NCI-H526 treated with DMSO at 0.1 percent for 48 hours (cell line): ENCODE measurements around the gene SYNE2.
"Not testable (repeated sequence)": the region's sequence is repeated elsewhere in the genome, so short reads cannot be mapped to it uniquely, and the experiment has no call there.

Experiments
- DNase-seq: peaks from one replicate; lab custom pipeline; 2025; lab: John Stamatoyannopoulos, UW

Gene SYNE2

DNA sequence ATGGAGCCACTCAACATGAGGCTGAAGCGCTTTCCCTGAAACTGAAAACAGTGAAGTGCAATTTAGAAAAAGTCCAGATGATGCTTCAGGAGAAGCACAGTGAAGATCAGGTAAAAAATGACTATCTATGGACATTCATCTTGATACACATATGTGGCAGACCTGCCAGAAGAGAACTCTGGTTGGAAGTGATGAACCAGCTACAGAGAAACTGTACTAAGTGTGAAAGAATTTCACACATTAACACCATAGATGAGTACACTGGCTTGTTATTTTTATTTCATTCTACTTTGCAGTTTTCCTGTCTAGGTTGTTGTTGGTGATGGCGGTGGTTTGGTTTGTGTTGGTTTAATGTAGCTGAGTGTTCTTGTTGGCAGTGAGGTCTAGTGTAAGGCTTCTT is 266.7 kb downstream of the SYNE2 start:
- DNase-seq = no peak

DNA sequence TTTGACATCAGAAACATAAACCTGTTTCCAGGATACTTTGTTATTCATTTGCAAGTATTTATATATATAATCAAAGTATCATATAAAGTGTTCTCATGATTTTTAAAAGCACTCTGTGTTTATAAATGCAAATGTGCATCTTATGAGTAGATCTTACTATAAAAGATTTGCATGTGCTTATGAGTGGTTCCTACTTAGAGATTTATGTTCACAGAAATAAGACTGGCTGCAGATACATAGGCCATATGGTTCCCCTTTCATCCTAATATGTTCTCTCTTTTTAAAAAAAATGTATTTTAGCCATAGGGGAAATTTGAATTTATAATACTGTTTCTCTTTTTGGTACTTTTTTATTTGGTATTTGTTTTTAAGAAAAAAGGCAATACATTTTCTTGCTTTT is 267.2 kb downstream of the SYNE2 start:
- peak; percentile 21 for DNase-seq

DNA sequence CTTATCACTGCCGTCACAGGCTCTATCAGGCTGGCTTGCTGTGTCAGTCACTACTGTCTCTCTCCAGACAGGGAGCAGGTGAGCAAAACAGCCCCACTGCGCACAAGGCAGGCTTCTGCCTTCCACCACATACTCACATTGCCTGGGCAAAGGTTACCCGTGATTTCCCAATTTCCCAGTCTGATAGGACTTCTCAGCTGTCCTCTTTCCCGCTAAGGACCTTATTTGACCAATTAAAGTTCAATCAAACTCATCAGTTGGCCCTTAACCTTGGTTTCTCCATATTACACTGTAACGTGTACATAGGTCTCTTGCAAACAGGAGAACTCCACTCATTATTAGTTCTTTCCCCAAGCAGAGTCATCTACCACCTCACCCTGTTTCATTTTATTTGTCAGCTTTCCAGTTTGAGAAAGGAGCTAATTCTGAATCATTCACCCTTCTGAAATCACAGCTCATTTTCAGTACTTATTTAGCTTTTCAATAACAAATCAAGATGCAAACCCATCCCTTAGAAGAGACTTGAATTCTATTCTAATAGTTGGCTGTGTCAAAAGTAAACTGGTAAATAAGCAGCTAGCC is 270.5 kb downstream of the SYNE2 start:
- no peak for DNase-seq

DNA sequence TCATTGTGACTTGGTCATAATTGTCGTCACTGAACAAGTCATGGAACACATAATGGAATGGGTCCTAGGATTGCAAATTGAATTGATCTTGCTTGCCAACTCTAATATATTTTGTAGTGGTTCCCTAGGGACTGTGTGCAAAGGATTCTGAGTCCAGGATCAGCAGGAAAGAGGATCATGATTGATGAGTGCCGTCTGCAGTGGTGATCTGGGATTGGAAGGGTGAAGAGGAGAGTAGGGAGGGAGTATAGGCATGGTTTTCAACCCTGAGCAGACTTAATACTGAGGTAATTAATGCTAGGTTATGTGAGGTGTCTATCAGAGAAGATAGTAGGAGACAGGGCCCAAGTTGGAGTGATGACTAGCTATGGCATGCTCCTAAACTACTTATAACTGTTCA is 272.5 kb downstream of the SYNE2 start:
- no peak for DNase-seq

DNA sequence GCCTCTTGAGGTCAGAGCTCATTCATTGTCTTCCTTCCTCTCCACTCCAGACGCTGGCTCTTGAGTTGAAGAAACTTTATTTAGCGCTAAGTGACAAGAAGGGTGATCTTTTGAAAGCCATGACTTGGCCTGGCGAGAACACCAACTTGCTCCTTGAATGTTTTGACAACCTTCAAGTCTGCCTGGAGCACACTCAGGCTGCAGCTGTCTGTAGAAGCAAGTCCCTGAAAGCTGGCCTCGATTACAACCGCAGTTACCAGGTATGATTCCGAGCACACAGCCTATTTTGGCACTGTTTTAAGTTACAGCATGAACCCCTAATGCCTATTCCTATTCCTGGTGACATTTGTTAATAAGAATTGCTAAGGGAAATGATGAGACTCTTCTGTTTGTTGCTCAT is 273.7 kb downstream of the SYNE2 start:
- no peak for DNase-seq

DNA sequence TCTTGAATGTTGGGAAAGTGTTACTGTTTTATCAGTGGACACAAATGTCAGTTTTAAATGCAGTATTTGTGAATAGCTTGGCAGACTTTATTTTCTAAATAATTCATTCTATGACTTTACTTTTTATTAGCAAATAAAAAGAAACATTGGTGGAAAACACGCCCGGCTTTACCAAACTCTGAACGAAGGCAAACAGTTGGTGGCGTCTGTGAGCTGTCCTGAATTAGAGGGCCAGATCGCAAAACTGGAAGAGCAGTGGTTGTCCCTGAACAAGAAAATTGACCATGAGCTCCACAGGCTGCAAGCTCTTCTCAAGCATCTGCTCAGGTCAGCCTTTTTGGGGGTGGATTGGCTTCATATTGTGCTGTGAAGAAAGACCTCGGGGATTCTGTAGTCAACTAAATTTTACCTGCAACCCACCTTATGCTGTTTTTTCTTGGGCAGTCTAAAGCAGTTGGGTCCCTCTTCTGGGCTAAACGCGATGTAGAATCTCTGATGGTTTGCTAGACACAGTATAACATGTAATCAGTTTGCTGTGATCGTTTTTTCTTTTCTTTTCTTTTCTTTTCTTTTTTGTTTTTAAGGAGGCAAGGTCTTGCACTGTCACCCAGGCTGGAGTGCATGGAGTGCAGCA is 285.0 kb downstream of the SYNE2 start:
- no peak for DNase-seq

DNA sequence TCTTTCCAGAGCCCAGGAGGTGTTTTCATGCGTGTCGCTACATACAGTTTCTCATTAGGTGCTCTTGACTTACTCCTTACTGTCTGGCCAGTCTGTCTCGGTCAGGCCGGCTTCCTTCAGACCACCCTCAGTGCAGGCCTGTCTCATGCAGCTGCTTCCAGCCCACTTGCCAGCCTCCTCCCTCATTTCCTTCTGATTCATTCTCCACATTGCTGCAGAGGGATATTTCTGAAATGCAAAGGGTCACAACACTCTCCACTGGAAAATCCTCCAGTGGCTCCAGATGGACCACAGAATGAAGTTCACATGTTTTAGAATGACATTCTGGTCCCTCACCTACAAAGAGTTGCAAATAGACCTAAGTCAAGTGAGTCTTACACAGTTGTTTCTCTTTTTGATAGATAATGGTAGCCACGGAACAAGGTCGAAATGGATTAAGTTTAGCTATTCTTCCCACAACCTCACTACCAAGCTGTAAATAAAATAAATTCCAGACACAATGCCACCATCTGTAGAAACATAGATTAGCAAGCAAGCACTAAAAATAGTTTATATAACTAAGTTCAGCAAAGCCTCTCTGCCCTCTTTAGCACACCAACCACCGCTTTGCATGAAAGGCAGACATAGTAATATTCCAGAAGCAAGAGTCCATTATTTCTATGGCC is 294.5 kb downstream of the SYNE2 start:
- no peak for DNase-seq

- no peak for DNase-seq
These were observed 297.1 kb downstream of the SYNE2 start for GRCh38 chr14:64149921-64150320.

GRCh38 chr14:64158608-64159007 is 305.8 kb downstream of the SYNE2 start:
- no peak for DNase-seq

- no peak for DNase-seq
These were observed 306.8 kb downstream of the SYNE2 start for GRCh38 chr14:64159588-64159987.

DNA sequence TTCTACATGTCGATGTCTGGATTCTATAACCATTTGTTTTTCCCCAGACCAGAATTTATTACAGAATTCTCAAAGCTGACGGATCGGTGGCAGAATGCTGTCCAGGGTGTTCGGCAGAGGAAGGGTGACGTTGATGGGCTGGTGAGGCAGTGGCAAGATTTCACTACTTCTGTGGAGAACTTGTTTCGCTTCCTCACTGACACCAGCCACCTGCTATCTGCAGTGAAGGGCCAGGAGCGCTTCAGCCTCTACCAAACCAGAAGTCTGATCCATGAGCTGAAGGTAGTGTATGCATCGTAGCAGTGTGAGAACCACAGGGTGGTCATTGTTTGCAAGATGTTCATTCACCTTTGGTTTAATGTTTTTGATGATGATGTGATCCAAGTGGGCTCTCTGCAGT is 317.4 kb downstream of the SYNE2 start:
- DNase-seq = no peak

- DNase-seq = no peak
These were observed 322.3 kb downstream of the SYNE2 start for GRCh38 chr14:64174922-64175782.

- DNase-seq = no peak
These were observed 323.5 kb downstream of the SYNE2 start for GRCh38 chr14:64176330-64176729.

GRCh38 chr14:64178814-64179213 is 326.0 kb downstream of the SYNE2 start:
- DNase-seq = no peak

GRCh38 chr14:64182908-64183307 is 330.1 kb downstream of the SYNE2 start:
- not testable (repeated sequence) for DNase-seq

GRCh38 chr14:64184103-64184729 is 331.4 kb downstream of the SYNE2 start:
- no peak for DNase-seq

DNA sequence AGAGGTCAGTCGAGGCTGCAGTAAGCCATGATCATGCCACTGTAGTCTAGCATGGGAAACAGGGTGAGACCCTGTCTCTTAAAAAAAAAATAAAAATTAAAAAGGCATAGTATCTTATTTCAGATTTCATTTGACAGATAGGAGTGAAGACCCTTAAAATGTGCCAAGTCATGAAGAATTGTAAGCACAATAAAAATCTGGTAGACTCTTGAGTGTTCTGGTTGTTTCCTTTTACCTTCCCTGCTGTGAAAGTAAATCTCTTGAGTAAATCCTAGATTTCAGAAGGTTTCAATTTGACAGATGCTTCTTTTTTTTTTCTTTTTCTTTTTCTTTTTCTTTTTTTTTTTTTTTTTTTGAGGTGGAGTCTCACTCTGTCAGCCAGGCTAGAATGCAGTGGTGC is 332.4 kb downstream of the SYNE2 start:
- no peak for DNase-seq

DNA sequence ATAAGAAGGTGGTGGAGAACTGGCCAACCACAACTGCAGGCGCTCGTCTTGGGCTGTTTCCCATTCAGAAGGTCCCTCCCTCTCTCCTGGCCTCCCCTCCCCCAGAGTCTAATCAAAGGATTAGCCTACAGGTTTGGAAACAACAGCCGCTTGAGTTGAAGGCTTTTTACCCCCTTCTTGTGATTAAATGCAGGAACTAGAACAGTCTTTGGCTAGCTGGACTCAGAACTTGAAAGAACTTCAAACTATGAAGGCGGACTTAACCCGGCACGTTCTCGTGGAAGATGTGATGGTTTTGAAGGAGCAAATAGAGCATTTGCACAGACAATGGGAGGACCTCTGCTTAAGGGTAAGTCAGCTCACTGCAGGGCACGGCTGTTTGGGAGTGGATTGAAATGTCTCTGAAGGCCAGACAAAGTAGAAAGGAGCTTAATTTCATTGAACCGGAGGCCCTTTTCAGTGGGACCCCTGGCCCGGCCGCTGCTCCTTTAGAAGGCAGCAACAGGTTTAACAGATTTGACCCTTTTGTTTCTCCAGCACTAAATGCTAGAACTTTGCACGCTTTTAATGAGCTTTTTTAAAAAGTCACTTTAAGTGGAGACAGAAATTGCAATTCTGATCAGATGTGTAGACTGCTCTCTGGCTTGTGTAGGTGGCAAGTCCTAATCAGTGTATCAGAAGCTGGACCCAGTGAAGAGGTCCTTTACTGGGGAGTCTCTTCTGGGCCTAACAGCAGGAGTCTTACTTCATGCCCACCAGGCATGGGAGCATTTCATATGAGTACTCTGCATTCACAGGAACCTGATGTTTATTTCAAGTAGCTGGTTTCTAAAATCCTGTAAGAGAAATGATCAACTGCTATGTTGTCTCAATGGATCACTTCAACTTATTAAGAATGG is 333.7 kb downstream of the SYNE2 start:
- DNase-seq = no peak

GRCh38 chr14:64187331-64187730 is 334.5 kb downstream of the SYNE2 start:
- no peak for DNase-seq

GRCh38 chr14:64190974-64191502 is 338.2 kb downstream of the SYNE2 start:
- DNase-seq = no peak

DNA sequence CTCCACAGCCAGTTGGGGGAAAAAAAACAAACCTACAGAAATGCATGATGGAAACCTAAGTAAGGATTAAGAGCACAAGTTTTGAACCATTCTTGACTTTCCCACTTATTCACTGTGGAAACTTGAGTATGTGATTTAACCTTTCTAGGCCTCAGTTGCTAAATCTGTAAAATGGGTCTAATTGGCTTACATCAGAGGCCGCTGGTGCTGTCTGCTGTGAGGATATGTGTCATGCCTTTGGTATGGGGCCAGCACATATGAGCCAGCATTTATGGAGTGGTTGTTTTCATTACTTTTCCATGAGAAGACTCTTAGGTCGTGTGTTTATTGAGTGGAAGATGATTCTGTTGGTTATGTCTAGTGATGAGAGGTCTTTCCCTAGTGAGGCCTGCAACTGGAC is 339.0 kb downstream of the SYNE2 start:
- DNase-seq = no peak
